Endothelial cell of umbilical vein (primary cell): ENCODE results near the gene UPF1. TPM values are rescaled to one million over a fixed set of nuclear protein-coding genes. Genes with fewer than 3 reads are reported as not detected.

ENCODE experiments used
- BruUV-seq: library from RNA; stranded (reverse); fragments of 400-500 nt; replicated peaks from 2 replicates; lab custom pipeline; 2021; lab: Mats Ljungman, UMichigan
- CTCF ChIA-PET: fragments of 300-600, 350-600 bp; sonication (Branson Sonifier 250); formaldehyde crosslinking; loops from one replicate; lab custom pipeline; 2021; ENCODE audit warnings: antibody characterized with exemption, inconsistent platforms; lab: Charles Lee
- POLR2A ChIA-PET: fragments of 300-600, 350-600 bp; sonication (Branson Sonifier 250); formaldehyde crosslinking; loops from one replicate; lab custom pipeline; 2021; ENCODE audit warnings: antibody characterized with exemption, inconsistent platforms; lab: Charles Lee
- DNase-seq: peaks from one replicate; pipeline ENCODE4 v3.0.0-alpha.2; 2011; ENCODE audit warnings: low read depth, low spot score
- FAIRE-seq: peaks from 2 replicates; lab custom pipeline; 2011; peaks lifted over from hg19 to GRCh38; lab: Jason Lieb, UNC
- H2AFZ ChIP-seq: 2 replicates; pipeline ENCODE4 v1.6.0; 2012; ENCODE audit warnings: low read depth, low read length, control low read depth, inconsistent platforms
- H3K27ac ChIP-seq: 2 replicates; pipeline ENCODE4 v1.5.1; 2011; ENCODE audit warnings: low read depth, mild to moderate bottlenecking, control low read depth, low read length, moderate library complexity; ENCODE audit not compliant: insufficient read depth
- H3K27me3 ChIP-seq, 2 experiments: 2 replicates each; pipeline versions ENCODE4 v1.6.0 to v1.6.1; 2011; ENCODE audit warnings: low read length in 2 of 2, mixed read lengths in 1 of 2; ENCODE audit not compliant: control insufficient read depth in 2 of 2, insufficient read depth in 2 of 2
- H3K36me3 ChIP-seq, 2 experiments: 2 replicates in 1 of 2; 3 replicates in 1 of 2; pipeline ENCODE4 v1.5.1; 2011; ENCODE audit warnings: low read length in 2 of 2, mild to moderate bottlenecking in 1 of 2, moderate library complexity in 1 of 2; ENCODE audit not compliant: control insufficient read depth in 2 of 2, insufficient read depth in 2 of 2; ENCODE audit errors: extremely low read depth in 1 of 2
- H3K4me1 ChIP-seq: 3 replicates; pipeline ENCODE4 v1.5.1; 2011; ENCODE audit warnings: mild to moderate bottlenecking, low read length; ENCODE audit not compliant: control insufficient read depth, insufficient read depth; ENCODE audit errors: extremely low read depth
- H3K4me2 ChIP-seq: 2 replicates; pipeline ENCODE4 v1.6.1; 2011; ENCODE audit warnings: low read length, control low read depth, mixed read lengths; ENCODE audit not compliant: insufficient read depth
- H3K4me3 ChIP-seq, 3 experiments: fragments of 200-600 bp in 1 of 3; sonication (generic), shearing (Covaris generic) in 1 of 3; replicated peaks in 1 of 3; 2 replicates each; pipeline ENCODE4 v1.5.1; 2011 to 2016; ENCODE audit warnings: control low read depth in 3 of 3, low read length in 3 of 3, mild to moderate bottlenecking in 2 of 3, inconsistent platforms in 1 of 3, low read depth in 1 of 3, moderate library complexity in 1 of 3; ENCODE audit not compliant: insufficient read depth in 1 of 3
- H3K79me2 ChIP-seq: 2 replicates; pipeline ENCODE4 v1.6.0; 2012; ENCODE audit warnings: low read length, inconsistent platforms; ENCODE audit not compliant: control insufficient read depth, insufficient read depth
- H3K9ac ChIP-seq: replicated peaks from 2 replicates; pipeline ENCODE3; 2011; ENCODE audit warnings: low read length, control low read depth; ENCODE audit not compliant: insufficient read depth; ENCODE audit errors: extremely low read depth
- H3K9me1 ChIP-seq: replicated peaks from 3 replicates; pipeline ENCODE4 v1.6.0; 2011; ENCODE audit warnings: mild to moderate bottlenecking, low read length; ENCODE audit not compliant: control insufficient read depth, insufficient read depth; ENCODE audit errors: extremely low read depth
- H3K9me3 ChIP-seq: replicated peaks from 2 replicates; pipeline ENCODE4 v1.5.1; 2012; ENCODE audit warnings: low read length, inconsistent platforms; ENCODE audit not compliant: control insufficient read depth, insufficient read depth
- H4K20me1 ChIP-seq: replicated peaks from 2 replicates; pipeline ENCODE3; 2011; ENCODE audit warnings: mild to moderate bottlenecking, low read length; ENCODE audit not compliant: control insufficient read depth, insufficient read depth; ENCODE audit errors: extremely low read depth
- EZH2 ChIP-seq: IDR thresholded peaks from 2 replicates; pipeline ENCODE4 v1.6.1; 2012; ENCODE audit warnings: borderline replicate concordance, low read depth, mild to moderate bottlenecking, moderate library complexity, low read length, inconsistent platforms; ENCODE audit not compliant: severe bottlenecking
- FOS ChIP-seq: IDR thresholded peaks from 2 replicates; pipeline ENCODE4 v1.6.1; 2011; ENCODE audit warnings: mild to moderate bottlenecking, low read length, moderate library complexity, borderline replicate concordance; ENCODE audit not compliant: insufficient read depth
- GATA2 ChIP-seq: IDR thresholded peaks from 2 replicates; pipeline ENCODE4 v1.7.0; 2011; ENCODE audit warnings: low read depth, mild to moderate bottlenecking, moderate library complexity, mixed read lengths, low read length; ENCODE audit not compliant: insufficient read length, insufficient read depth
- JUN ChIP-seq: IDR thresholded peaks from 2 replicates; pipeline ENCODE4 v1.6.1; 2011; ENCODE audit warnings: borderline replicate concordance, low read depth; ENCODE audit not compliant: insufficient read length, insufficient read depth
- MYC ChIP-seq: IDR thresholded peaks from one replicate; pipeline ENCODE4 v1.6.1; 2011; ENCODE audit warnings: mild to moderate bottlenecking, low read depth, low read length
- POLR2A ChIP-seq: IDR thresholded peaks from 2 replicates; pipeline ENCODE4 v1.6.1; 2012; ENCODE audit warnings: low read depth, mild to moderate bottlenecking, control low read depth, low read length
- POLR2AphosphoS5 ChIP-seq: IDR thresholded peaks from 2 replicates; pipeline ENCODE4 v1.6.1; 2012; ENCODE audit warnings: low read depth, mild to moderate bottlenecking, control low read depth, low read length, moderate library complexity; ENCODE audit not compliant: insufficient read depth
- dilution Hi-C: fragments of 300-500 bp; cut with MboI; formaldehyde crosslinking; loops from one replicate; pipeline ENCODE4 v1.15.0; 2019; ENCODE audit warnings: low sequenced_read_pairs; ENCODE audit not compliant: extremely low pct_ligation_motif_present
- intact Hi-C: fragments of 100-400 bp; cut with micrococcal nuclease; formaldehyde crosslinking; loops from one replicate; pipeline ENCODE4 v1.10.0; 2022
- polyA plus RNA-seq, 4 experiments: library from polyadenylated mRNA; depleted of rRNA in 3 of 4; stranded (reverse) in 3 of 4; unstranded in 1 of 4; fragments of >200 nt; gene quantifications; 2 replicates each; pipeline versions ENCODE4 v1.2.1 to v1.2.3, GENCODE V29; 2011 to 2012; ENCODE audit warnings: missing spikeins in 1 of 4
- total RNA-seq: library from RNA; stranded (reverse); gene quantifications from 2 replicates; pipeline ENCODE4 v1.2.3, GENCODE V29; 2021
- TF ChIP-seq, protein P1 (sequence below): IDR thresholded peaks from 2 replicates; pipeline ENCODE4 v1.6.1; 2011; ENCODE audit not compliant: insufficient read depth, insufficient read length
- TF ChIP-seq, protein P2 (sequence below), 2 donors: IDR thresholded peaks; 1 replicate in 1 of 2; 2 replicates in 1 of 2; pipeline ENCODE4 v1.5.1; 2011; ENCODE audit warnings: low read length in 2 of 2, mild to moderate bottlenecking in 2 of 2, moderate library complexity in 2 of 2, control low read depth in 1 of 2, inconsistent platforms in 1 of 2, low read depth in 1 of 2; ENCODE audit not compliant: insufficient read depth in 1 of 2; ENCODE audit errors: extremely low read depth in 1 of 2

The UPF1 gene
- total and polyA plus RNA-seq, 2 donors (not counting 3 experiments of a cell fraction or from before 2014, with no cell fraction given), result 65.9 to 68.2 TPM

DNA sequence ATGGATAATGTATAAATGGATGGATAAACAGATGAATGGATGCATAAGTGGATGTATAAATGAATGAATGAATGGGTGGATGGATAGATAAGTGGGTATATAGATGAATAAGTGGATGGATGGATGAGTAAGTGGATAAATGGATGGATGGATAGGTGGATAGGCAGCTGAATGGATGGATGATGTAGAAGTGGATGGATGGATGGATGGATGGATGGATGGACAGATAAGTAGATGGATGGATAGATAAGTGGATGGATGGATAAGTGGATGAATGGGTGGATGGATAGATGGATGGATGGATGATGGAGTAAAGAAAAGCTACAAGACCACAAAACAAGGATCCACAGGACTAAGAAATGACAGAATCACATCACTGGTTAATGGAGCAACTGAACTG, 31.7 kb upstream of the UPF1 start:
- dilution Hi-C loops (no loop called here), intact Hi-C loops (no loop called here)
- Histone ChIP-seq H3K4me2 (no peak overlapping the region), H3K9me3 (no peaks in the 10 kb centered on the region), H3K4me1 (no peaks in the 10 kb centered on the region), H4K20me1 (no peaks in the 10 kb centered on the region), H3K79me2 (no peaks in the 10 kb centered on the region), H3K9ac (no peak overlapping the region), H3K27me3 (peaks cover 10 to 12% of the 10 kb centered on the region in 2 experiments), H3K4me3 (no peak overlapping the region), H3K36me3 (no peaks in the 10 kb centered on the region), H2AFZ (no peak overlapping the region), H3K27ac (no peak overlapping the region), H3K9me1 (no peaks in the 10 kb centered on the region)
- TF ChIP-seq FOS (no peak), POLR2A (no peak), POLR2AphosphoS5 (no peak), JUN (no peak), MYC (no peak), EZH2 (no peak), GATA2 (no peak)
- TF ChIP-seq, protein P1, sequence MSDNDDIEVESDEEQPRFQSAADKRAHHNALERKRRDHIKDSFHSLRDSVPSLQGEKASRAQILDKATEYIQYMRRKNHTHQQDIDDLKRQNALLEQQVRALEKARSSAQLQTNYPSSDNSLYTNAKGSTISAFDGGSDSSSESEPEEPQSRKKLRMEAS, result no peak
- TF ChIP-seq, protein P2, sequence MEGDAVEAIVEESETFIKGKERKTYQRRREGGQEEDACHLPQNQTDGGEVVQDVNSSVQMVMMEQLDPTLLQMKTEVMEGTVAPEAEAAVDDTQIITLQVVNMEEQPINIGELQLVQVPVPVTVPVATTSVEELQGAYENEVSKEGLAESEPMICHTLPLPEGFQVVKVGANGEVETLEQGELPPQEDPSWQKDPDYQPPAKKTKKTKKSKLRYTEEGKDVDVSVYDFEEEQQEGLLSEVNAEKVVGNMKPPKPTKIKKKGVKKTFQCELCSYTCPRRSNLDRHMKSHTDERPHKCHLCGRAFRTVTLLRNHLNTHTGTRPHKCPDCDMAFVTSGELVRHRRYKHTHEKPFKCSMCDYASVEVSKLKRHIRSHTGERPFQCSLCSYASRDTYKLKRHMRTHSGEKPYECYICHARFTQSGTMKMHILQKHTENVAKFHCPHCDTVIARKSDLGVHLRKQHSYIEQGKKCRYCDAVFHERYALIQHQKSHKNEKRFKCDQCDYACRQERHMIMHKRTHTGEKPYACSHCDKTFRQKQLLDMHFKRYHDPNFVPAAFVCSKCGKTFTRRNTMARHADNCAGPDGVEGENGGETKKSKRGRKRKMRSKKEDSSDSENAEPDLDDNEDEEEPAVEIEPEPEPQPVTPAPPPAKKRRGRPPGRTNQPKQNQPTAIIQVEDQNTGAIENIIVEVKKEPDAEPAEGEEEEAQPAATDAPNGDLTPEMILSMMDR (IDR thresholded peaks at IDR 0.05; ENCODE audit: extremely low read depth in 1 of 2, insufficient read depth in 1 of 2, low read depth in 1 of 2, low read length in 2 of 2), result no peak
- ChIA-PET POLR2A (no interaction called here), CTCF (no interaction called here)
- no peak for FAIRE-seq
- no peak for DNase-seq
- no TSS peak for BruUV-seq
